Stomach (tissue), 9 donors: ENCODE results near the gene MOB4. TPM values are rescaled to one million over a fixed set of nuclear protein-coding genes. Genes with fewer than 3 reads are reported as not detected.
A peak's percentile ranks its signal among the peaks of the same experiment; 100 is the strongest.

Source experiments
- DNase-seq, 2 donors: peaks; one replicate each; pipeline versions ENCODE4 v3.0.0 to v3.0.0-alpha.2; 2013 to 2019
- H3K27ac ChIP-seq, 5 donors: fragments of 200-600 bp in 4 of 5; sonication (generic) in 4 of 5; one replicate each; pipeline ENCODE4 v1.5.1; 2013 to 2019; ENCODE audit warnings: mild to moderate bottlenecking in 1 of 5, moderate library complexity in 1 of 5
- H3K27me3 ChIP-seq, 3 donors: fragments of 200-600 bp; sonication (generic); one replicate each; pipeline ENCODE4 v1.5.1; 2017 to 2019; ENCODE audit warnings: mixed run types in 1 of 3
- H3K36me3 ChIP-seq, 4 donors: fragments of 200-600 bp; sonication (generic); 1 replicate in 3 of 4; 2 replicates in 1 of 4; pipeline ENCODE4 v1.5.1; 2016 to 2019
- H3K4me1 ChIP-seq, 4 donors: fragments of 200-600 bp; sonication (generic); one replicate each; pipeline ENCODE4 v1.5.1; 2016 to 2019
- H3K4me3 ChIP-seq, 4 donors: fragments of 200-600 bp; sonication (generic) in 3 of 4; one replicate each; pipeline ENCODE4 v1.5.1; 2016 to 2019; ENCODE audit warnings: mild to moderate bottlenecking in 1 of 4
- H3K9me3 ChIP-seq, 4 donors: fragments of 200-600 bp; sonication (generic); one replicate each; pipeline ENCODE4 v1.5.1; 2016 to 2019
- CTCF ChIP-seq, 7 experiments: fragments of 450-650 bp in 4 of 7; fragments of 200-600 bp in 3 of 7; sonication (generic) in 3 of 7; IDR thresholded peaks; one replicate each; pipeline ENCODE4 v1.5.1; 2016 to 2019; ENCODE audit warnings: antibody characterized with exemption in 7 of 7, control low read depth in 2 of 7, mild to moderate bottlenecking in 1 of 7
- EP300 ChIP-seq: sonication (generic); formaldehyde crosslinking; IDR thresholded peaks from one replicate; pipeline ENCODE4 v1.6.1; 2017; ENCODE audit warnings: antibody characterized with exemption
- POLR2A ChIP-seq, 4 donors: fragments of 450-650 bp; IDR thresholded peaks; one replicate each; pipeline ENCODE4 v1.6.1; 2016; ENCODE audit warnings: antibody characterized with exemption in 4 of 4, control low read depth in 2 of 4, mild to moderate bottlenecking in 1 of 4, moderate library complexity in 1 of 4
- POLR2AphosphoS5 ChIP-seq, 3 donors: sonication (generic); formaldehyde crosslinking; IDR thresholded peaks; one replicate each; pipeline ENCODE4 v1.6.1; 2016; ENCODE audit warnings: antibody characterized with exemption in 3 of 3
- WGBS, 5 donors: extraction: QIAGEN DNeasy Blood & Tissue Kit in 3 of 5; methylation state at CpG; one replicate each; pipeline versions ENCODE4 v1.1.5 to v1.1.7; 2013 to 2018; 5-methylcytosine and 5-hydroxymethylcytosine counted together
- intact Hi-C: fragments of 100-400 bp; cut with DNase I; formaldehyde crosslinking; loops from one replicate; pipeline ENCODE4 v1.15.1; 2023; ENCODE audit warnings: low total_unique reads
- polyA plus RNA-seq, 3 donors: library from polyadenylated mRNA; stranded (reverse); fragments of 200-250 nt; gene quantifications; one replicate each; pipeline ENCODE4 v1.2.3, GENCODE V29; 2013
- total RNA-seq, 5 donors: library from RNA; depleted of rRNA; stranded (reverse); fragments of >200 nt; gene quantifications; one replicate each; pipeline versions ENCODE4 v1.1.0 to v1.2.3, GENCODE V29; 2014 to 2016
- donor health status: healthy with polysubstance abuse.
- donor health status: Bipolar disorder and iron deficiency.
- donor health status: healthy.

Gene MOB4
- total and polyA plus RNA-seq, 8 donors = 2.6 to 56.0 (median 27.2) TPM

- Histone ChIP-seq H3K4me3 (no peak overlapping the region), H3K9me3 (no peaks in the 10 kb centered on the region), H3K4me1 (peaks cover 9 to 35% (median 26%) of the 10 kb centered on the region in 4 donors), H3K27me3 (no peaks in the 10 kb centered on the region), H3K36me3 (peaks cover 0 to 2% (median 0%) of the 10 kb centered on the region in 4 donors), H3K27ac (no peak overlapping the region)
- intact Hi-C loops = no loop called here
- no peak for DNase-seq
- TF ChIP-seq POLR2AphosphoS5 (IDR thresholded peaks at IDR 0.05) (no peak), EP300 (no peak), POLR2A (IDR thresholded peaks at IDR 0.05) (no peak), CTCF (IDR thresholded peaks at IDR 0.05) (no peak)
- WGBS, 5 donors = 89 to 96% (median 94%) methylated on average over 5 of the region's 5 CpGs
Measured at GRCh38 chr2:197513915-197514314, 2.0 kb upstream of the MOB4 start.

GRCh38 chr2:197514754-197515153 is 1.1 kb upstream of the MOB4 start:
- no peak for TF ChIP-seq CTCF (IDR thresholded peaks at IDR 0.05)
- TF ChIP-seq EP300 = no peak
- TF ChIP-seq POLR2A (IDR thresholded peaks at IDR 0.05) = no peak
- TF ChIP-seq POLR2AphosphoS5 (IDR thresholded peaks at IDR 0.05) = no peak
- H3K9me3 ChIP-seq = no peaks in the 10 kb centered on the region
- H3K36me3 ChIP-seq = no peaks in the 10 kb centered on the region
- peak in 1 of 2 donors; percentile 11 for DNase-seq
- H3K27me3 ChIP-seq = no peaks in the 10 kb centered on the region
- peaks cover 9 to 41% (median 28%) of the 10 kb centered on the region in 4 donors for H3K4me1 ChIP-seq
- 65 to 73% (median 69%) methylated on average over 3 of the region's 3 CpGs for WGBS, 5 donors
- H3K27ac ChIP-seq = peak overlapping the region in 4 of 5 donors; percentile 81 to 96 (median 95)
- H3K4me3 ChIP-seq = peak overlapping the region; percentile 57 to 88 (median 80)
- intact Hi-C loops = no loop called here

- Histone ChIP-seq H3K4me1 (peaks cover 9 to 47% (median 28%) of the 10 kb centered on the region in 4 donors), H3K27me3 (no peaks in the 10 kb centered on the region), H3K9me3 (no peaks in the 10 kb centered on the region), H3K36me3 (peaks cover 0 to 4% (median 0%) of the 10 kb centered on the region in 4 donors), H3K4me3 (peak overlapping the region; percentile 57 to 88 (median 80)), H3K27ac (peak overlapping the region; percentile 81 to 96 (median 95))
- DNase-seq = peak in 1 of 2 donors; percentile 70
- 0 to 1% (median 0%) methylated on average over 16 of the region's 16 CpGs for WGBS, 5 donors
- TF ChIP-seq CTCF (IDR thresholded peaks at IDR 0.05) (no peak), POLR2AphosphoS5 (IDR thresholded peaks at IDR 0.05) (no peak), EP300 (no peak), POLR2A (IDR thresholded peaks at IDR 0.05) (no peak)
- intact Hi-C loops = no loop called here
Measured at GRCh38 chr2:197515315-197515738, 539 bp upstream of the MOB4 start.

GRCh38 chr2:197516393-197516761 is 511 bp downstream of the MOB4 start:
- Histone ChIP-seq H3K36me3 (peaks cover 0 to 7% (median 0%) of the 10 kb centered on the region in 4 donors), H3K9me3 (no peaks in the 10 kb centered on the region), H3K4me1 (peaks cover 9 to 47% (median 28%) of the 10 kb centered on the region in 4 donors), H3K27me3 (no peaks in the 10 kb centered on the region), H3K27ac (peak overlapping the region; percentile 81 to 96 (median 95)), H3K4me3 (peak overlapping the region; percentile 57 to 88 (median 80))
- TF ChIP-seq CTCF (IDR thresholded peaks at IDR 0.05) (no peak), POLR2AphosphoS5 (IDR thresholded peaks at IDR 0.05) (no peak), EP300 (no peak), POLR2A (IDR thresholded peaks at IDR 0.05) (no peak)
- WGBS, 5 donors = 0 to 2% (median 0%) methylated on average over 14 to 17 of the region's 17 CpGs
- intact Hi-C loops = no loop called here
- DNase-seq = peak; percentile 40 to 72
